NT2/D1 (cell line): ENCODE measurements around the gene BSN.

Experiments used
- YY1 ChIP-seq: IDR thresholded peaks from 2 replicates; pipeline ENCODE4 v1.6.1; 2011; ENCODE audit not compliant: insufficient read length, insufficient read depth
- ZNF274 ChIP-seq: IDR thresholded peaks from 2 replicates; pipeline ENCODE4 v1.6.1; 2011; ENCODE audit warnings: mild to moderate bottlenecking, low read depth, low read length

- no peak for TF ChIP-seq YY1
- TF ChIP-seq ZNF274 = no peak
Measured at GRCh38 chr3:49636883-49637609, 82.8 kb downstream of the BSN start.
